OCI-LY3 (cell line): ENCODE data around the gene AKT3.

Experiments used
- CTCF ChIP-seq: fragments of 200-600, 300-600 bp; sonication (generic); IDR thresholded peaks from 2 replicates; pipeline ENCODE4 v1.5.1; 2014; ENCODE audit warnings: antibody characterized with exemption, low read length, low read depth
- EZH2phosphoT487 ChIP-seq: fragments of 200-600 bp; shearing (Covaris generic); IDR thresholded peaks from 2 replicates; pipeline ENCODE4 v1.6.1; 2018; ENCODE audit warnings: antibody characterized with exemption, mixed run types, low read depth

DNA sequence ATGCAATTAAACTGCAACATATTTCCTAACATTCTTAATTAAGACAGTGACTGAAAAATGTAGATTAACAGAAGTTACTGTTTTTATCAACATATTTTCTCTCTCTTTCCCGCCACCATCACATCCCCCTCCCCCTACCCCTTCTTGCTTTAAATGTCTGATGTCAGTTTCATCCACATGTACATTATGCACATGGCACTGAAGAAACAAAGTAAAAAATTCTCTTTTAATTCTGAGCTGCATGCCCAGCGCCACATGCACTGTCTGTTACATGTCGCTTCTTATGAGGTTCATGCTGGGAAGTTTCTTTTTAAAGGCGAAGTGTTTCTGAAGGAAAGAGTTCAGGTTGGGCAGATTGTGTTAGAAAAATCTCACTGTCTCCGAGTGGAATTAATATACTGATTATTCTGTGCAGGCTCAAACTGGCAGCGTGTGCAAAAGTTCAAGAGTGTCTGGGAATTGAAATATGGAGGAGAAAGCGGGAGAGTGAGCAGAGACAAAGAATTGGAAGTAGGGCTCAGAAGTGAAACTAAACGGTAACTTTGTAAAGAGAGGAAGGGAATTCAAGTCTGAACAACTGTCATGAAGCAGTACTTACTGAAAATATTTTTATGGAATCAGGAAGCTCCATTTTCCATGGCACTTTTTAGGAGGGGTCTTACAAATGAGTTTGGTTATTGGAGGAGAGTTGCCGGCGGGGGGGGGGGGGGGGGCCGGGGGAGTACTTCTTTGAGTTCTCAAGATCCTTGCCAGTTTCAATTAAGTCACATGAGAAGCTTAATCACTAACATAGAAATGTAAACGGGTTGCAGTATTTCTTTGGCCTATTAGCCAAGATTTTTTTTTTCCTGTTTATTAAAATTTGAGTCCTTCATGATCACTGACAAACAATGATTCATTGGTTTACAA, 376.6 kb downstream of the AKT3 start:
- TF ChIP-seq CTCF = no peak
- TF ChIP-seq EZH2phosphoT487 = no peak
